LNCaP clone FGC (cell line): ENCODE data around the gene DRD2.

Experiments
- DNase-seq: peaks from one replicate; pipeline ENCODE4 v3.0.0-alpha.2; 2011; ENCODE audit warnings: low read depth
- H3K4me3 ChIP-seq: 2 replicates; pipeline ENCODE4 v1.5.1; 2011; ENCODE audit warnings: mild to moderate bottlenecking, low read depth, low read length, control low read depth
- CTCF ChIP-seq: IDR thresholded peaks from 2 replicates; pipeline ENCODE4 v1.5.1; 2012; ENCODE audit warnings: mild to moderate bottlenecking; ENCODE audit not compliant: control insufficient read depth, insufficient read depth; ENCODE audit errors: extremely low read depth

The DRD2 gene

GRCh38 chr11:113387605-113388211, 87.5 kb downstream of the DRD2 start, which contains the start of gene ANKK1:
TSS of gene ANKK1 (plus strand) at chr11:113387779. CDS start at chr11:113387885, 106 bp downstream.
- TF ChIP-seq CTCF = 0 out of 2 replicates have a peak, but pooled peaks have one; percentile 17
- H3K4me3 ChIP-seq = no peak within 1 kb of the TSS
- no peak for DNase-seq

- no peak for DNase-seq
- H3K4me3 ChIP-seq = no peak overlapping the region
- TF ChIP-seq CTCF = no peak
Observed at GRCh38 chr11:113386866-113387265, 88.3 kb downstream of the DRD2 start.

GRCh38 chr11:113385749-113386148, 89.4 kb downstream of the DRD2 start:
- DNase-seq = no peak
- no peak for TF ChIP-seq CTCF
- no peak overlapping the region for H3K4me3 ChIP-seq

GRCh38 chr11:113384551-113384950, 90.6 kb downstream of the DRD2 start:
- DNase-seq = peak; percentile 38
- no peak overlapping the region for H3K4me3 ChIP-seq
- no peak for TF ChIP-seq CTCF

- TF ChIP-seq CTCF = no peak
- no peak for DNase-seq
- H3K4me3 ChIP-seq = no peak overlapping the region
Observed at GRCh38 chr11:113382121-113382520, 93.1 kb downstream of the DRD2 start.

- DNase-seq = no peak
- no peak overlapping the region for H3K4me3 ChIP-seq
- no peak for TF ChIP-seq CTCF
Observed at GRCh38 chr11:113378692-113379091, 96.5 kb downstream of the DRD2 start.
